22Rv1 (cell line): ENCODE measurements around the gene GPATCH8.

ENCODE experiments used
- H3K27ac ChIP-seq: fragments of 450-650 bp; 2 replicates; pipeline ENCODE4 v1.5.1; 2017
- CTCF ChIP-seq: fragments of 450-650 bp; IDR thresholded peaks from 2 replicates; pipeline ENCODE4 v1.5.1; 2017; ENCODE audit warnings: mild to moderate bottlenecking
- ZFX ChIP-seq: fragments of 450-650 bp; IDR thresholded peaks from 2 replicates; pipeline ENCODE4 v1.6.1; 2017; ENCODE audit warnings: antibody characterized with exemption, borderline replicate concordance

Gene GPATCH8

DNA sequence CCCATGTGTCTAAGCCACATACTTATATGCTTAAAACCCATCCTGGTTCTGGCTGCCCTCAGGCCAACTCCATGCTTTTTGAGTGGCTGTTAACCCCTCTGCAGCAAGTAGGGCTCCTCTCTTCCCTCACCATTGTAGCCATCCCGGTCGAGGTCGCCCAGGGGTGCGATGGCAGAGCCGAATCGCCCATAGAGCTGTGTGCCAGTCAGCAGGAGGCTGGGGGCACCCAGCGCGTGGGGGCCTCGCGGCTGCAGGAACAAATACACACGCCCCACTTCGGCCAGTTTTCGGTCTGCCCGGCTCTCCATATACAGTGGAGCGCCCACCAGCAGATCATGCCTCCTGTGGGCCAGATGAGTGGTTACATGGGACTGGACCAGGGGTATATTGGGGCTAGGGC lies 119.8 kb downstream of the GPATCH8 start:
- H3K27ac ChIP-seq: no peak overlapping the region
- TF ChIP-seq CTCF: no peak
- no peak for TF ChIP-seq ZFX

DNA sequence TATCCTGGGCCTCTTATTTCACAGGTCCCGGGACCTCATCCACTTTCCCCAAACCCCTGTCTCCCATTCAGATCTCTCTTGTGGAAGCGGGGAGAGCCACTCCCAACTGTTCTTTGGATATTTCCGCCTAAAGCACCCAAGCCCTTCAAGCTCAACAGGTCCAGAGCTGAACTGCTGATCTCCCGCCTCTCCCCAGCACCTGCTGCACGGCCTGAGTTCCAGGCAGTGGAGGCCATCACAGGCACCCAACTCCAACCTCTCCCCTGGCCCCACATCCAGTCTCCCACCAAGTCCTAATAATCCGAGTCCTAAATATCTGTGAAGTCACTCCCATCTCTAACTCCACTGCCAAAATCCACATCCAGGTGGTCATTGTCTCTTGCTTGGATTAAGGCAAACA lies 120.3 kb downstream of the GPATCH8 start:
- TF ChIP-seq ZFX (no peak), CTCF (no peak)
- no peak overlapping the region for H3K27ac ChIP-seq

DNA sequence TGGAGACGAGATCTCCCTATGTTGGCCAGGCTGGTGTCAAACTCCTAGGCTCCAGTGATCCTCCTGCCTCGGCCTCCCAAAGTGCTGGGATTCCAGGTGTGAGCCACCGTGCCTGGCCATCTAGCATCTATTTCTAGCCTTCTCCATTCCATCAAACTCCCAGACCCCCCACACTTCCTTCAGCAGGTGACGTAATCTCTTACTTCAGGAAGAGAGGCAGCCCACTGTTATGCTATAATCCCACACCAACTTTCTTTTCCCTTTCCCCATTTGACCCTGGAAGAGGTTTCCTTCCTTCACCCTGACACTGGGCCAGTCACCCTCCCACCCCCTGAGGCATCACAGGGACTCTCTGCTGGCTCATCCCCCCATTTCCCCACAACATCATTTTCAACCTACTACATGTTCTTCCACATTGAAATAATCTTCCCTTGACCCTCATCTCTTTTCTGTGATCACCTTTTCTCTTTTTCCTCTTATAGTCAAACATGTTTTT lies 121.3 kb downstream of the GPATCH8 start:
- H3K27ac ChIP-seq: no peak overlapping the region
- TF ChIP-seq CTCF (no peak), ZFX (no peak)

DNA sequence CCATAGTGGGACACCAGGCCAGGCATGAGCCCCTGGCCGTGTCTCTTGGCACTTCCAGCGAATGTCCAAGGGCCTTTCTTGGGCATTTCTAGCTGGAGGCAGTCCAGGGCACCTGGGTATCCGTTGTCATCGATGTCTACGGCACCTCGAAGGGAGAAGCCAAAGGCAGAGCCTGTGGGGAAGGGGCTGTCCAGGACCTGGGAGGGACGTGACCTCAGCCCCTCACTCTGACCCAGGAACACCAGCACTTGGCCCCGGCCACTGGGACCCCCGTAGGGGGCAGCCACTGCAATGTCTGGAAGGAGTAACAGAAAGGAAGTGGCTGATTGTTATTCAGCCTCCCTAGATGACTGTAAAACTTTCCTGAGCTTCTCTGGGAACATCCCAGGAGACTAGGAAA lies 122.4 kb downstream of the GPATCH8 start:
- no peak overlapping the region for H3K27ac ChIP-seq
- TF ChIP-seq ZFX (no peak), CTCF (no peak)

GRCh38 chr17:44379887-44380286 lies 123.3 kb downstream of the GPATCH8 start:
- no peak overlapping the region for H3K27ac ChIP-seq
- TF ChIP-seq CTCF (no peak), ZFX (no peak)

DNA sequence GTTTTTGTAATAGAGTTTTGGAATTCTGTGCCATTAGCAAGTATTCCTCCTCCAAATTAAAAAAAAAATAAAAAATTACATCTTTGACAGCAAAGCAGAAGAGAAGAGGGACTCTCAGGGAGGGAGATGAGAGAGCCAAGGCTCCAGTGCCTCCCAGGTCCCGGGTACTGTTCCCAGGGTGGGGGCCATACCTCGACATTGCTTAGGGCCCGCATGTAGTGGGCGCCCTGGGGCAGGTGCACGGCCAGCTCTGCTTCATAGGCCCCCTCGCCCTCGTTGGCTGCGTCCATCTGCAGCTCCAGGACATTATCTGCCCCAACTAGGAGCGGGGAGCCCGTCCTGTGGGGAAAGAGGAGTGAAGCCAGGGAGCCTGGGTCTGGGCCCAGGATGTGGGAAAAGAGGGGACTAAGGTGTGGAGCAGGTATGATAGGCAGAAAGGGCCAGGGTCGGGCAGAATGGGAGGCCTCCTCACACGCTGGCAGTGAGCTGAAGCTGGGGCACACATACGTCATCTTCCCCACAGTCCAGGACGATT lies 125.0 kb downstream of the GPATCH8 start:
- TF ChIP-seq ZFX (no peak), CTCF (no peak)
- H3K27ac ChIP-seq: no peak overlapping the region

- no peak overlapping the region for H3K27ac ChIP-seq
- TF ChIP-seq ZFX (no peak), CTCF (no peak)
Measured at GRCh38 chr17:44376779-44377178, 126.4 kb downstream of the GPATCH8 start.
